Activated CD4-positive, alpha-beta T cell treated with anti-CD3 and anti-CD28 coated beads for 36 hours (primary cell): ENCODE data around the gene ZNF860. TPM values are rescaled to one million over a fixed set of nuclear protein-coding genes. Genes with fewer than 3 reads are reported as not detected.

Source experiments
- ATAC-seq: fragments of 200-7000 bp; cut with Tn5 transposase; one replicate; pipeline ENCODE4 v1.10.0; 2021; ENCODE audit warnings: mild to moderate bottlenecking, moderate library complexity
- CTCF ChIA-PET: fragments of 350-600 bp; sonication (Branson Sonifier 250); formaldehyde crosslinking; loops from one replicate; lab custom pipeline; 2021; ENCODE audit warnings: antibody characterized with exemption; lab: Charles Lee
- POLR2A ChIA-PET: fragments of 350-600 bp; sonication (Branson Sonifier 250); formaldehyde crosslinking; loops from one replicate; lab custom pipeline; 2021; ENCODE audit warnings: antibody characterized with exemption, inconsistent platforms; lab: Charles Lee
- DNase-seq: peaks from one replicate; pipeline ENCODE4 v3.0.0-alpha.2; 2020
- H3K27ac Mint-ChIP-seq: one replicate; pipeline ENCODE4 v1.8.0; 2021; ENCODE audit warnings: mixed read lengths
- H3K27me3 Mint-ChIP-seq: one replicate; pipeline ENCODE4 v1.8.0; 2021; ENCODE audit warnings: mixed read lengths
- H3K36me3 Mint-ChIP-seq: one replicate; pipeline ENCODE4 v1.8.0; 2021; ENCODE audit warnings: low read depth, mixed read lengths
- H3K4me1 Mint-ChIP-seq: one replicate; pipeline ENCODE4 v1.8.0; 2021; ENCODE audit warnings: mixed read lengths
- H3K4me3 Mint-ChIP-seq: one replicate; pipeline ENCODE4 v1.8.0; 2021; ENCODE audit warnings: mild to moderate bottlenecking, moderate library complexity, mixed read lengths
- H3K9me3 Mint-ChIP-seq: one replicate; pipeline ENCODE4 v1.8.0; 2021; ENCODE audit warnings: low read depth, mixed read lengths
- intact Hi-C, 2 experiments: fragments of 100-400 bp; cut with DNase I in 1 of 2; cut with micrococcal nuclease in 1 of 2; formaldehyde crosslinking; loops; one replicate each; pipeline versions ENCODE4 v1.14.2 to v1.15.1; 2022 to 2024; cut with DNase I, micrococcal nuclease
- total RNA-seq, 2 experiments: library from RNA; stranded (reverse); gene quantifications; one replicate each; pipeline ENCODE4 v1.2.3, GENCODE V29; 2021

The ZNF860 gene
- total RNA-seq, 2 experiments from 2014 or later, result 0.11 to 0.30 TPM

GRCh38 chr3:31962801-31963205, 18.7 kb upstream of the ZNF860 start:
- intact Hi-C loops, result no loop called here
- peak; percentile 55 for ATAC-seq
- ChIA-PET POLR2A (no interaction called here), CTCF (no interaction called here)
- H3K27me3 Mint-ChIP-seq, result no peaks in the 10 kb centered on the region
- peak overlapping the region; percentile 21 for H3K27ac Mint-ChIP-seq
- H3K9me3 Mint-ChIP-seq, result no peaks in the 10 kb centered on the region
- no peak for DNase-seq
- H3K4me1 Mint-ChIP-seq, result peaks cover 11% of the 10 kb centered on the region
- no peak overlapping the region for H3K4me3 Mint-ChIP-seq
- H3K36me3 Mint-ChIP-seq, result no peaks in the 10 kb centered on the region

- intact Hi-C loops, result no loop called here
- ATAC-seq, result no peak
- Mint-ChIP-seq H3K27ac (no peak overlapping the region), H3K27me3 (no peaks in the 10 kb centered on the region), H3K9me3 (no peaks in the 10 kb centered on the region), H3K4me1 (peaks cover 7% of the 10 kb centered on the region), H3K36me3 (no peaks in the 10 kb centered on the region), H3K4me3 (no peak overlapping the region)
- ChIA-PET POLR2A (no interaction called here), CTCF (interaction anchor here (0.7 kb wide), 2 partner anchors 177 to 736 kb away, joined by 3 to 4 read pairs; no protein-coding TSS in a partner anchor)
- no peak for DNase-seq
These were observed 14.5 kb upstream of the ZNF860 start for GRCh38 chr3:31966978-31967591.

- DNase-seq (no peak), ATAC-seq (no peak)
- Mint-ChIP-seq H3K27me3 (no peaks in the 10 kb centered on the region), H3K4me1 (peaks cover 9% of the 10 kb centered on the region), H3K9me3 (no peaks in the 10 kb centered on the region), H3K36me3 (no peaks in the 10 kb centered on the region), H3K27ac (no peak overlapping the region), H3K4me3 (no peak overlapping the region)
- intact Hi-C loops, result no loop called here
- CTCF ChIA-PET, result interaction anchor here (0.7 kb wide), 2 partner anchors 176 to 737 kb away, joined by 3 to 4 read pairs; no protein-coding TSS in a partner anchor
- POLR2A ChIA-PET, result no interaction called here
These were observed 14.0 kb upstream of the ZNF860 start for GRCh38 chr3:31967592-31967991.

- Mint-ChIP-seq H3K27me3 (no peaks in the 10 kb centered on the region), H3K9me3 (no peaks in the 10 kb centered on the region), H3K4me3 (no peak overlapping the region), H3K36me3 (no peaks in the 10 kb centered on the region), H3K4me1 (peaks cover 4% of the 10 kb centered on the region), H3K27ac (no peak overlapping the region)
- POLR2A ChIA-PET, result interaction anchor here (0.6 kb wide), 1 partner anchor 423 kb away, joined by 3 read pairs; no protein-coding TSS in a partner anchor
- intact Hi-C loops, result no loop called here
- no peak for ATAC-seq
- CTCF ChIA-PET, result interaction anchor here (0.6 kb wide), 1 partner anchor 12 kb away, joined by 3 read pairs; no protein-coding TSS in a partner anchor
- DNase-seq, result no peak
These were observed 13.1 kb upstream of the ZNF860 start for GRCh38 chr3:31968369-31968926.

- peaks cover 4% of the 10 kb centered on the region for H3K4me1 Mint-ChIP-seq
- intact Hi-C loops, result no loop called here
- no peak overlapping the region for H3K27ac Mint-ChIP-seq
- ChIA-PET POLR2A (interaction anchor here (0.6 kb wide), 1 partner anchor 423 kb away, joined by 3 read pairs; no protein-coding TSS in a partner anchor), CTCF (no interaction called here)
- ATAC-seq, result no peak
- no peak for DNase-seq
- H3K36me3 Mint-ChIP-seq, result no peaks in the 10 kb centered on the region
- no peak overlapping the region for H3K4me3 Mint-ChIP-seq
- H3K9me3 Mint-ChIP-seq, result no peaks in the 10 kb centered on the region
- no peaks in the 10 kb centered on the region for H3K27me3 Mint-ChIP-seq
These were observed 12.6 kb upstream of the ZNF860 start for GRCh38 chr3:31968927-31969418.

- ATAC-seq, result no peak
- Mint-ChIP-seq H3K36me3 (peaks cover 2% of the 10 kb centered on the region), H3K27ac (no peak overlapping the region), H3K4me3 (no peak overlapping the region), H3K9me3 (no peaks in the 10 kb centered on the region), H3K27me3 (peaks cover 10% of the 10 kb centered on the region), H3K4me1 (peaks cover 4% of the 10 kb centered on the region)
- intact Hi-C loops, result loop anchor here in 1 of 2 experiments (10.0 kb wide), 1 partner anchor 867 kb away; no protein-coding TSS in a partner anchor
- no peak for DNase-seq
- ChIA-PET CTCF (interaction anchor here (1.1 kb wide), 1 partner anchor 12 kb away, joined by 3 read pairs; no protein-coding TSS in a partner anchor), POLR2A (no interaction called here)
These were observed 9.9 kb upstream of the ZNF860 start for GRCh38 chr3:31971607-31972006.

GRCh38 chr3:31973081-31973480, 8.5 kb upstream of the ZNF860 start:
- ATAC-seq (no peak), DNase-seq (no peak)
- ChIA-PET POLR2A (no interaction called here), CTCF (no interaction called here)
- intact Hi-C loops, result loop anchor here in 1 of 2 experiments (10.0 kb wide), 1 partner anchor 868 kb away; no protein-coding TSS in a partner anchor
- Mint-ChIP-seq H3K27me3 (peaks cover 20% of the 10 kb centered on the region), H3K4me3 (no peak overlapping the region), H3K36me3 (peaks cover 10% of the 10 kb centered on the region), H3K4me1 (peaks cover 7% of the 10 kb centered on the region), H3K27ac (no peak overlapping the region), H3K9me3 (no peaks in the 10 kb centered on the region)

- DNase-seq (no peak), ATAC-seq (no peak)
- intact Hi-C loops, result loop anchor here in 1 of 2 experiments (10.0 kb wide), 1 partner anchor 869 kb away; no protein-coding TSS in a partner anchor
- no peaks in the 10 kb centered on the region for H3K9me3 Mint-ChIP-seq
- ChIA-PET POLR2A (no interaction called here), CTCF (no interaction called here)
- no peak overlapping the region for H3K27ac Mint-ChIP-seq
- peaks cover 15% of the 10 kb centered on the region for H3K4me1 Mint-ChIP-seq
- no peak overlapping the region for H3K4me3 Mint-ChIP-seq
- peaks cover 10% of the 10 kb centered on the region for H3K36me3 Mint-ChIP-seq
- H3K27me3 Mint-ChIP-seq, result peaks cover 22% of the 10 kb centered on the region
These were observed 7.7 kb upstream of the ZNF860 start for GRCh38 chr3:31973837-31974236.

GRCh38 chr3:31974471-31974870, 7.1 kb upstream of the ZNF860 start:
- intact Hi-C loops, result loop anchor here in 1 of 2 experiments (10.0 kb wide), 1 partner anchor 870 kb away; no protein-coding TSS in a partner anchor
- DNase-seq (no peak), ATAC-seq (no peak)
- no peak overlapping the region for H3K27ac Mint-ChIP-seq
- H3K36me3 Mint-ChIP-seq, result peaks cover 10% of the 10 kb centered on the region
- peaks cover 25% of the 10 kb centered on the region for H3K27me3 Mint-ChIP-seq
- POLR2A ChIA-PET, result no interaction called here
- H3K4me1 Mint-ChIP-seq, result peaks cover 21% of the 10 kb centered on the region
- H3K9me3 Mint-ChIP-seq, result no peaks in the 10 kb centered on the region
- CTCF ChIA-PET, result no interaction called here
- H3K4me3 Mint-ChIP-seq, result no peak overlapping the region

GRCh38 chr3:31974964-31975363, 6.6 kb upstream of the ZNF860 start:
- H3K36me3 Mint-ChIP-seq, result peaks cover 10% of the 10 kb centered on the region
- ChIA-PET POLR2A (no interaction called here), CTCF (no interaction called here)
- ATAC-seq (no peak), DNase-seq (no peak)
- peaks cover 24% of the 10 kb centered on the region for H3K4me1 Mint-ChIP-seq
- H3K27me3 Mint-ChIP-seq, result peaks cover 28% of the 10 kb centered on the region
- H3K9me3 Mint-ChIP-seq, result no peaks in the 10 kb centered on the region
- intact Hi-C loops, result loop anchor here in 1 of 2 experiments (5.0 to 10.0 kb wide), 2 partner anchors 218 to 870 kb away; no protein-coding TSS in a partner anchor
- no peak overlapping the region for H3K27ac Mint-ChIP-seq
- no peak overlapping the region for H3K4me3 Mint-ChIP-seq

- ChIA-PET CTCF (interaction anchor here (0.6 kb wide), 1 partner anchor 1019 kb away, joined by 3 read pairs; no protein-coding TSS in a partner anchor), POLR2A (no interaction called here)
- ATAC-seq, result no peak
- intact Hi-C loops, result loop anchor here in 1 of 2 experiments (5.0 to 10.0 kb wide), 2 partner anchors 219 to 872 kb away; no protein-coding TSS in a partner anchor
- H3K4me1 Mint-ChIP-seq, result peaks cover 24% of the 10 kb centered on the region
- H3K9me3 Mint-ChIP-seq, result no peaks in the 10 kb centered on the region
- no peak overlapping the region for H3K4me3 Mint-ChIP-seq
- peaks cover 28% of the 10 kb centered on the region for H3K27me3 Mint-ChIP-seq
- DNase-seq, result no peak
- H3K27ac Mint-ChIP-seq, result no peak overlapping the region
- H3K36me3 Mint-ChIP-seq, result peaks cover 10% of the 10 kb centered on the region
These were observed 5.2 kb upstream of the ZNF860 start for GRCh38 chr3:31976302-31976701.
